PFSK-1 (cell line): ENCODE measurements around the gene SHMT1.

Source experiments
- FOXP2 ChIP-seq: optimal IDR thresholded peaks from 2 replicates; pipeline ENCODE3; 2011; ENCODE audit warnings: borderline replicate concordance, control low read depth, inconsistent platforms; ENCODE audit not compliant: insufficient read depth; ENCODE audit errors: extremely low read length, extremely low read depth
- POLR2AphosphoS5 ChIP-seq: IDR thresholded peaks from 2 replicates; pipeline ENCODE4 v1.6.1; 2012; ENCODE audit warnings: low read depth, mild to moderate bottlenecking, control low read depth, low read length, moderate library complexity
- REST ChIP-seq, 2 experiments: IDR thresholded peaks; 2 replicates each; pipeline versions ENCODE4 v1.6.1 to v1.8.0; 2011 to 2012; ENCODE audit warnings: low read depth in 2 of 2, low read length in 2 of 2, control low read depth in 1 of 2, inconsistent platforms in 1 of 2, mild to moderate bottlenecking in 1 of 2, moderate library complexity in 1 of 2; ENCODE audit not compliant: insufficient read depth in 1 of 2
- SIN3A ChIP-seq: IDR thresholded peaks from 2 replicates; pipeline ENCODE4 v1.6.1; 2012; ENCODE audit warnings: mild to moderate bottlenecking, low read length, moderate library complexity, borderline replicate concordance; ENCODE audit not compliant: insufficient read depth
- TAF1 ChIP-seq: IDR thresholded peaks from 2 replicates; pipeline ENCODE4 v1.6.1; 2012; ENCODE audit warnings: low read length, control low read depth, borderline replicate concordance; ENCODE audit not compliant: insufficient read depth

Gene SHMT1

GRCh38 chr17:18326039-18326438, 37.3 kb downstream of the SHMT1 start:
- TF ChIP-seq REST (IDR thresholded peaks at IDR 0.05; ENCODE audit: insufficient read depth in 1 of 2, low read depth in 2 of 2, low read length in 2 of 2) (no peak), TAF1 (no peak), POLR2AphosphoS5 (no peak), FOXP2 (no peak), SIN3A (no peak)

- no peak for TF ChIP-seq REST (IDR thresholded peaks at IDR 0.05; ENCODE audit: insufficient read depth in 1 of 2, low read depth in 2 of 2, low read length in 2 of 2)
- TF ChIP-seq POLR2AphosphoS5 = no peak
- no peak for TF ChIP-seq TAF1
- TF ChIP-seq FOXP2 = no peak
Observed at GRCh38 chr17:18324140-18325050, 39.0 kb downstream of the SHMT1 start.

- TF ChIP-seq TAF1 = no peak
Observed at GRCh38 chr17:18323507-18324139, 39.7 kb downstream of the SHMT1 start.

- TF ChIP-seq FOXP2 = no peak
- TF ChIP-seq TAF1 = no peak
- no peak for TF ChIP-seq REST (IDR thresholded peaks at IDR 0.05; ENCODE audit: insufficient read depth in 1 of 2, low read depth in 2 of 2, low read length in 2 of 2)
- TF ChIP-seq SIN3A = no peak
- TF ChIP-seq POLR2AphosphoS5 = no peak
Observed at GRCh38 chr17:18323007-18323406, 40.3 kb downstream of the SHMT1 start.

- TF ChIP-seq TAF1 (no peak), POLR2AphosphoS5 (no peak), REST (IDR thresholded peaks at IDR 0.05; ENCODE audit: insufficient read depth in 1 of 2, low read depth in 2 of 2, low read length in 2 of 2) (no peak), FOXP2 (no peak), SIN3A (no peak)
Observed at GRCh38 chr17:18322522-18322921, 40.8 kb downstream of the SHMT1 start.
